ENCODE measurements around the gene SIM2.

GRCh38 chr21:36658926-36659325 is 40.0 kb upstream of the SIM2 start:
- TF ChIP-seq CTCF (IDR thresholded peaks at IDR 0.05; ENCODE audit: low read depth, low read length, poor library complexity, severe bottlenecking) (no peak), EZH2phosphoT487 (IDR thresholded peaks at IDR 0.05; ENCODE audit: borderline replicate concordance, low read length) (no peak)

Measured in DOHH2 (cell line).